ENCODE data around the gene CXorf66. TPM values are rescaled to one million over a fixed set of nuclear protein-coding genes. Genes with fewer than 3 reads are reported as not detected.
"Not testable (repeated sequence)": the region's sequence is repeated elsewhere in the genome, so short reads cannot be mapped to it uniquely, and the experiment has no call there.

Gene CXorf66
- total and polyA plus RNA-seq, 9 donors = not detected

- WGBS, 3 donors = 58 to 65% (median 62%) methylated on average over 5 of the region's 5 CpGs
Measured at GRCh38 chrX:139929876-139930275, 35.4 kb downstream of the CXorf66 start.

GRCh38 chrX:139924696-139925095 is 40.6 kb downstream of the CXorf66 start:
- Histone ChIP-seq H3K9me3 (no peaks in the 10 kb centered on the region), H3K4me1 (ENCODE audit: insufficient read depth) (peaks cover 4% of the 10 kb centered on the region), H3K27ac (no peak overlapping the region), H3K36me3 (no peaks in the 10 kb centered on the region), H3K27me3 (no peaks in the 10 kb centered on the region), H3K4me3 (no peak overlapping the region)
- WGBS, 3 donors = 58 to 65% (median 61%) methylated on average over 6 of the region's 6 CpGs
- no peak for TF ChIP-seq EP300 (IDR thresholded peaks at IDR 0.05)
- no peak for TF ChIP-seq POLR2A (IDR thresholded peaks at IDR 0.05)
- TF ChIP-seq CTCF (IDR thresholded peaks at IDR 0.05) = no peak
- DNase-seq = no peak
- intact Hi-C loops (cut with DNase I) = no loop called here

More at GRCh38 chrX:139929876-139930275, 35.4 kb downstream of the CXorf66 start:
- peaks cover 2% of the 10 kb centered on the region for H3K4me1 ChIP-seq (ENCODE audit: insufficient read depth)
- H3K4me3 ChIP-seq = no peak overlapping the region
- H3K36me3 ChIP-seq = no peaks in the 10 kb centered on the region
- DNase-seq = no peak
- TF ChIP-seq POLR2A (IDR thresholded peaks at IDR 0.05) (no peak), CTCF (IDR thresholded peaks at IDR 0.05) (no peak), EP300 (IDR thresholded peaks at IDR 0.05) (no peak)
- H3K27me3 ChIP-seq = no peaks in the 10 kb centered on the region
- intact Hi-C loops (cut with DNase I) = no loop called here
- no peaks in the 10 kb centered on the region for H3K9me3 ChIP-seq
- H3K27ac ChIP-seq = no peak overlapping the region

- peaks cover 4% of the 10 kb centered on the region for H3K4me1 ChIP-seq (ENCODE audit: insufficient read depth)
- H3K36me3 ChIP-seq = no peaks in the 10 kb centered on the region
- 54 to 66% (median 60%) methylated on average over 5 of the region's 5 CpGs for WGBS, 3 donors
- H3K9me3 ChIP-seq = no peaks in the 10 kb centered on the region
- intact Hi-C loops (cut with DNase I) = no loop called here
- TF ChIP-seq POLR2A (IDR thresholded peaks at IDR 0.05) = no peak
- TF ChIP-seq EP300 (IDR thresholded peaks at IDR 0.05) = no peak
- no peak for TF ChIP-seq CTCF (IDR thresholded peaks at IDR 0.05)
- DNase-seq = no peak
- H3K27ac ChIP-seq = no peak overlapping the region
- no peaks in the 10 kb centered on the region for H3K27me3 ChIP-seq
- no peak overlapping the region for H3K4me3 ChIP-seq
Measured at GRCh38 chrX:139924069-139924695, 41.1 kb downstream of the CXorf66 start.

- intact Hi-C loops (cut with DNase I); H3K36me3 ChIP-seq; DNase-seq; H3K27me3 ChIP-seq; H3K9me3 ChIP-seq; H3K27ac ChIP-seq; H3K4me3 ChIP-seq; H3K4me1 ChIP-seq (ENCODE audit: insufficient read depth): not testable (repeated sequence)
- WGBS, 3 donors = 76 to 77% (median 77%) methylated on average over 6 of the region's 6 CpGs
Measured at GRCh38 chrX:139921142-139921541, 44.2 kb downstream of the CXorf66 start.

GRCh38 chrX:139920316-139920715 is 45.0 kb downstream of the CXorf66 start:
- TF ChIP-seq POLR2A (IDR thresholded peaks at IDR 0.05) (no peak), CTCF (IDR thresholded peaks at IDR 0.05) (no peak), EP300 (IDR thresholded peaks at IDR 0.05) (no peak)
- Histone ChIP-seq H3K36me3 (no peaks in the 10 kb centered on the region), H3K9me3 (no peaks in the 10 kb centered on the region), H3K4me1 (ENCODE audit: insufficient read depth) (peaks cover 4% of the 10 kb centered on the region), H3K27ac (no peak overlapping the region), H3K27me3 (no peaks in the 10 kb centered on the region), H3K4me3 (no peak overlapping the region)
- DNase-seq = no peak
- WGBS, 3 donors = 59 to 64% (median 60%) methylated on average over 1 of the region's 1 CpG
- intact Hi-C loops (cut with DNase I) = no loop called here

Measured in ovary (tissue), 9 donors.